HG02884 (cell line): ENCODE results near the gene B3GNT8.
"Not testable (repeated sequence)": the region's sequence is repeated elsewhere in the genome, so short reads cannot be mapped to it uniquely, and the experiment has no call there.

Experiments
- ATAC-seq: cut with Tn5 transposase; IDR thresholded peaks from one replicate; pipeline ENCODE4 v1.9.1; 2021; ENCODE audit warnings: mild to moderate bottlenecking, moderate library complexity; ENCODE audit not compliant: unreplicated experiment

Gene B3GNT8

DNA sequence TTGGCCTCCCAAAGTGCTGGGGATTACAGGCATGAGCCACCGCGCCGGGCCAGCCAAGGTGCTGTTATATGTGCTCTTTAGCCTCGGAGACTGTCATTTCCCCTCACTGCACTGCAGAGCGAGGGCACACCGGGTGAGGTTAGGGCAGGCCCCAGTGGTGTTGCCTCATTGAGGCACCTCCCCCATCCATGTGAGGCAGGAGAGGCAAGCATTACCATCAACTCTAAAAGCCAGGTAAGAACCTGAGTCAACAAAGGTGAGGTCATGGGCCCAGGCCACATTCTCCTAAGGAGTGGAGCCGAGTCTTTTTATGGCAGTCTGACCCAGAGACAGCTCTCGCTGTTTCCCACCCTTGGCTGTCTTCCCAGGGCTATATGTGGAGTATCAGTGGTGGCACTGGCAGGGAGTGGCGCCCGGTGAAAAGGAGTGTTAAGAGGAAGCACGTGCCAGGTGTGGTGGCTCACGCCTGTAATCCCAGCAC lies 10.9 kb downstream of the B3GNT8 start:
- no peak for ATAC-seq

DNA sequence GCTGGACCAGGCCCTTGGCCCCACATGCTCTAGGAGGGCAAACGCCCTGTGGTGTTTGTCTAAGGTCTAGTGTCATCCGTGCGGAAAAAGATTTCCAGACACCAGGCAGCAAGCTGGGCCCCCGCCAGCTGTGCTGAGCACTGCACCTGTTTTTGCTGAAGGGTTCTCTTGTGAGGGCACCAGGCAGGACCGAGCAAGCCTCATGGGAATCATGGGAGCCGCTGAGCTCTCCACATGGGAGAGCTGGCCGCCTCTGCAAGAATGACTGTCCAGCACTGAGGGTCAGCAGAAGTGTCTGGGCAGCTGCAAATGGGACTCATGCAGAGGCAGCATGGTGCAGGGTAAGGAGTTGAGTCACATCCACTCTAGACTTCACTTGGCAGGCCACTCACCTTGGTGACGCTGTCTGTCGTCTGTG lies 12.0 kb downstream of the B3GNT8 start:
- ATAC-seq, result no peak

DNA sequence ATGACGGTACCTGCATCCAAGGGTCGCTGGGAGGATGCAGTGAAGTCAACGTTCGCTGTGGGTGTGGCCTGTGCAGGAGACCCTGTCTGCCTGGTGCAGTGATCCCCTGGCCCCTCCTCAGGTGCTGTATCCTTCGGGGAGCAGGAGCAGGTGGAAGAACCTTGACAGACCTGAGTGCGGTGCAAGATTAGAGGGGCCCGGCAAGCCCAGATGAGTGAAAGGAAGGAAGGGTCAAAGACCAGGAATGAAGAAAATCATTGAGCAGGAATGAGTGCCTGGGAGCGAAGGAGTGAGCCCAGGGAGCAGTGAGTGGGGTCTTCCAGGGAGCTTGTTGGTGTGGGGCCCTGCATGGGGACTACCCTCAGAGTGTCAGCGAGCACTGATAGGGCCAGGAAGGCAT lies 12.7 kb downstream of the B3GNT8 start:
- ATAC-seq, result no peak

DNA sequence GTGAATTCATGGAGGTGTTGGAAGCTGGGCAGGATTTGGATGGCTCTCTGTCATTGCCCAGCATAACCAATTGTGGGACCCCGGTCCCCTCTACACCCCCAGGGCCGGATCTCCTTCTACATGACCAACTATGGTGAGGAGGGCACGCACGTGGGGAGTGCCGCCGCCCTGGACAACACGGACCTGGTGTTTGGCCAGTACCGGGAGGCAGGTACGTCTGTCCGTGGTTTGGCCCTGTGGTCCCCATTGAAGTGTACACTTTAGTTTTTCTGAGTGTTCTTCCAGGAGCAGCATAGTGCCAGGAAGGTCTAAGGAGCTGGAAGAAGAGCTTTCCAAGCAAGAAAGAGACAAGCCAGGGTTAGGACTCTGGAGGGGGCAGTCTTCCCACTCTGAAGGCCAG lies 13.2 kb downstream of the B3GNT8 start:
- ATAC-seq, result no peak

DNA sequence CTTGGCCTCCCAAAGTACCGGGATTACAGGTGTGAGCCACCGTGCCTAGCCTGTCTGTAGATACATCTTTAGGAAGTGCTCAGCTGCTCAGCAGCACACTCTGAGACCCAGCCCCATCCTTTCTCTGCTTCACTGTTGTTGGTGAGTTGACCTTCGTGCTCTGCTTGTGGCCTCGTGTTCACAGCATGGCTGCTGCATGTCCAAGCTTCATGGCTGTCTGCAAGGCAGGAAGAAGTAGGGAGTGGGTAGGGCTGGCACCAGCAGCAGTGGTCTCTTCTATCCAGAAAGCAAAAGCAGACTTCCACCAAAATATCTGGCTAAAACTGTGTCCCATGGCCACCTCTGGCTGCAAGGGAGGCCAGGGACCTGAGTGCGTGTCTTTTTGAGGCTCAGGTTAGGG lies 14.2 kb downstream of the B3GNT8 start:
- ATAC-seq, result no peak

DNA sequence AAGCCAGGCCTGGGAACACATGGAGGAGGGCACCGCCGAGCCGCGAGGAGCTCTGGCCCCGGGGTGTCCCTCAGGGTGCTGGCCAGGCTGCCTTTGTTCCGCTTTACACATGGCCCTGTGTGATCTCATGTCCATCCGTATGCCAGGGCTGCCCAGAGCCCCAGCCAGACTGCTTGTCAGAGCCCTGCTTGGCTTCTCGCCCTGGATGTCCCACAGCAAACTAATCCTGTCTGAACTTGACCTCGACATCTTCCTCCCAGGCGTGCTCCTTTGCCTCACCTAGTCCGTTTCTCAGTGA lies 15.3 kb downstream of the B3GNT8 start:
- ATAC-seq, result no peak

DNA sequence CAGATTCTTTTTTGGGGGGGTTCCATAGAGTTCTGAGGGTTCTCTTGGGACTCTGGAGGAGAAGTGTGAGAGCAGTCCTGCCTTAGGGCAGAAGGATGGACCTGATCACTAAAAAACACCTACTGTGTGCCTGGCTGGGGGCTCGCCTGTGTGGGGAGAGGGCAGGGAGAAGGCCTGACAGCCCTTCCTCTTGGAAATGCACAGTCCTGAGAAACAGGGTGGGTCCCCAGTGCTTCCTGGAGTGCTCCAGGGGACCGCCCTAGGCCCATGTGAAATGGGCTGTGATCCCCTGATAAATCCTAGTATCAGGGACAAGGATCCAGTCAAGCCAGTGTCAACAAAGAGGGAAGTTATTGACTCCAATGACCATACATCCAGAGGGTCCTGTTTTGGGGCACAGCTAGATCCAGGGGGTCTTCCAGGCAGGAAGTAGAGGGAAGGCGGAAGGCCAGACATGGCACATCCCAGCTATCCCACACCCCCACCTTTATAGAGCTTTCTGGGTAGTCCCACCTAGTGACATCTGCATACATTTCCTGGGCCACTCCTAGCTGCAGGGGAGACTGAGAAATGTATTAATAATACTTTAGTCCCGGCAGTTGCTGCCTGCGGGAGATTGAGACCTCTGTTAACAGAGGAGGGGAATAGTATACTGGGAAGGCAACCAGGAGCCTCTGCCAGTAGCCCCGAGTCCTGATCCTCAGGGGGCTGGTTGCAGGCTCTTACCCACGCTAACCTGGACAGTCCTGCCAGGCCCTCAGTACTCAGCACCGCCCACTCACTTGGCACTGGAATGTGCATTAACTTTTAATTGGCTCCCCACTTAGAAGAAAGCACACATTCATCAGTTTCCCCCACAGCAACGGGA lies 15.8 kb downstream of the B3GNT8 start:
- no peak for ATAC-seq

DNA sequence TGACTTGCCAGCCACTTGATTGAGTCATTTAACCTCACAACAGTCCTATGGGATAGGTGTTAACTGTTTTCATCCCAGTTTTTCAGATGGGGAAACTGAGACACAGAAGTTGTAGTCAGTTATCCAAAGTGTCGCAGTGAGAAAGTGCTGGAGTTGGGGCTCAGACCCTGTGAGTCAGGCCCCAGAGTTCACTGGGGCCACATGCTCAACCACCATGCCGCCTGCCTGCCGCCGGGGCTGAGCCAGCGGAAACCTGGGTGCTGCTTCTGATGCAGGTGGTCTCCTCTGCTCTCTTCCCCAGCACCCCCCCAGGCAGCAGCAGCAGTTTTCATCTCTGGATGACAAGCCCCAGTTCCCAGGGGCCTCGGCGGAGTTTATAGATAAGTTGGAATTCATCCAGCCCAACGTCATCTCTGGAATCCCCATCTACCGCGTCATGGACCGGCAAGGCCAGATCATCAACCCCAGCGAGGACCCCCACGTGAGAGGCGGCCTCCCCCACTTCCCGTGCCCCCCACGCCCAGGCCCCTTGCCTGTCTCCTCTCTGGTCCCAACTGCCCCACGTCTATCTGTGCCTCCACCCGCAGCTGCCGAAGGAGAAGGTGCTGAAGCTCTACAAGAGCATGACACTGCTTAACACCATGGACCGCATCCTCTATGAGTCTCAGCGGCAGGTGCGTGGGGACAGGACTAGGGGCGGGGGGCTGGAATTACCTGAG lies 16.7 kb downstream of the B3GNT8 start:
- no peak for ATAC-seq

DNA sequence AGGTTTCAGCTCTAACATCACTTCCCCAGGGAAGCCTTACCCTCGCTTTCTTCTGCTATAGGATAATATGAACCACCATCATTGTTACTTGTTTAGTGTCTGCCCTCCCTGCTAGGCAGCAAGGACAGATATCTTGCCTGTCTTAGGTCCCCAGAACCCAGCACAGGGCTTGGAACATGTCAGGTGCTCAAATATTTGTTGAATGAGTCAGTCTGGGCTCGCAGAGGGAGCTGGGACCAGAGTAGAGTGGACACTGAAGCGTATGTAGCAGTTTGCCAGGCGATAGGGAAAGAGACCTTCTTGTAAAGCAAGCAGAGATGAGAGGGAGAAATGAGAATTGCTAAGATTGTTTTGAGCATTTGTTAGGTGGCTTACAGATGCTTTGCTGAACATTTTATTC lies 17.9 kb downstream of the B3GNT8 start:
- ATAC-seq, result no peak

DNA sequence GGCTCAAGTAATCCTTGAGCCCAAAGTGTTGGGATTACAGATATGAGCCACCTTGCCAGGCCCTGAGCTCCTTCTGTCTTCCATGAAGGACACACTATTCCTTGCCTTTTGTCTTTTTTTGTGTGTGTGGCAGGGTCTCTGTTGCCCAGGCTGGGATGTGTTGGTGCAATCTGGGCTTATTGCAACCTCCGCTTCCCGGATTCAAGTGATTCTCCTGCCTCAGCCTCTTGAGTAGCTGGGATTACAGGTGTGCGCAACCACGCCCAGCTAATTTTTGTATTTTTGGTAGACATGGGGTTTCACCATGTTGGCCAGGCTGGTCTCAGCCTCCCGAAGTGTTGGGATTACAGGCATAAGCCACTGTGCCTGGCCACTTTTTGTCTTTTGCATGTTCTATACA lies 18.3 kb downstream of the B3GNT8 start:
- ATAC-seq, result not testable (repeated sequence)

DNA sequence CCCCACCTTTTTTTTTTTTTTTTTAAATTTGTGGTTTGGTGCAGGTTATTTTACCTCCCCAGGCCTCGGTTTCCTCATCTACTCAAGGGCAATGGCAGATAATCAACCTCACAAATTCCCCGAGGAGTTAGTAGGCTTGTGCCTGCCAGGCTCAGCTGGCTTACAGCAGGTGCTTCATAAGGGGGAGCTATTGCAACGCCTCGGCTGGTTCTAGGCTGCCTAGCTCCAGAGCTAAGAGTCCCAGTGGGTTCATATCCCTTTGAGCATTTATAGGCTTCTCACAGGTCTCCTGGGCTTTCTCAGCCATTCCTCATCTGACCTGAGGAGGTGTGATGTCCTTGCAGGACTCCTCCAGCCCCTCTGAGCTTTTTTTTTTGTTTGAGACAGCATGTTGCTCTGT lies 18.9 kb downstream of the B3GNT8 start:
- no peak for ATAC-seq

DNA sequence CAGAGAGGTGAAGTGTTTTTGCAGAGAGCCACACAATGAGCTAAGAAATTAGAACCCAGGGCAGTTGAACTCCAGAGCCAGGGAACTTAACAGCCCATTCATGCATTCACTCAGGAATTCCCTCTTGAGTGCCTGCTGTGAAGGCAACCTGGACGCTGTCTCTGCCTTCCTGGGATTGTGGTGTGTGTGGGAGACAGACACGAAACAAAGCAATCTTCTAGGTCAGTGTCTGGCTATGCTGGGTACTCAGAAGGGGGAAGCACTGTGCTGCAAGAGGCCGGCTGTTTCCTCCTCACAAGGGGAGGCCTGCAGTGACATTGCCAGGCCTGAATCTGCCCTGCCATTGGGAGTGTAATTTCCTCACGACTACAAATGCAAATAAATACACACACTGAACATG lies 19.9 kb downstream of the B3GNT8 start:
- no peak for ATAC-seq

DNA sequence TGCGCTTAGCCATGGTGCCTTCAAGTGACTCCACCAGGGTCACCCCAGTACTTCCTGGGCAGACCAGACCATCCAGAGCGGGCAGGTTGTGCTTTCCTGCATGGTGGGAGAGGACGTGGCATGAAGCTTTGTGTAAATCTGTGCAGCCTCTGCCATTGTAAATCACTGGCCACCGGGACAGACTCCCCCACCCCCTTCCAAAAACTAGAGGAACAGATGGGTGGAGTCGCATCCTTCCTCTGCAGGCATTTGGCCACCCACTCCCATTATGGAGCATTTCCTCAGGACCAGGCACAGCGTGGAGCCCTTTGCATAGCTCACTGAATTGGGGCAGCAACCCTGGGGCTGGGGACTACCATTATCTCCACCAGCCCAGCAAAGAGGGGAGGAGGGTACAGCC lies 21.4 kb downstream of the B3GNT8 start:
- no peak for ATAC-seq

DNA sequence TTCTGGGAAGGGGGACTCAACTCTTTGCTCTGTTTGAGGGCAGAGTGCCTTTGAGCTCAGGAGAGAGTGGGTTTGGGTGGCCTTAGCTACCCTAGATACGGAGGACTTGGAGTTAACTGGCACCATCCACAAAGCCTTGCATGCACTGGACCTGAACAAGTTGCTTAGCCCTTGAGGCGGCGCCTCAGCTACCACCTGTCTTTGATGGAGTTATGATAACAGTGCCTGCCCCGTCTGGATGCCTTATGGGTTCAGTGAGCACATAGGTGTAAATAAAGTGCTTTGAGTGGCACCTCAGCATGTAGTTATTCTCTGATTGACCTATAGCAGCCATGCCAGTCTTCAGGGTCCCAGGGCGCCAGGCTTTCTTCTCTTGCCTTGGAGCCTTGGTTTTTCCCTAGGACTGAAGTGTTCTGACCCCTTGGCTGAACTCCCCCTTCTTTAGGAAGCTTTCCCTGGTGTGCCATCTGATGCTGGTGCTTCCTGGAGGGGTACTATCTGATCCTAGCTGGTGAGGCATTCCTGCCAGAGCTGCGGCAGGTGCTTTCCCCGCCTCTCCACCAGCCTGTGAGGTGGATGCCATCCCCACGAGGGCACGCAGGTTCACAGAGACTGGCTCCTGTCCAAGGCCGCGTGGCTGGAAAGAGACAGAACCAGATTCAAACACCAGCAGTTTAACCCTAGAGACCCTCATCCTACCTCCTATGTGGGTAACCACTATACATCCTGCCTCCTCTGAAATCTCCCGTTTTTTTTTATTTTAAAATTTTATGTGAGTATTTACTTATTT lies 23.8 kb downstream of the B3GNT8 start:
- ATAC-seq, result no peak

DNA sequence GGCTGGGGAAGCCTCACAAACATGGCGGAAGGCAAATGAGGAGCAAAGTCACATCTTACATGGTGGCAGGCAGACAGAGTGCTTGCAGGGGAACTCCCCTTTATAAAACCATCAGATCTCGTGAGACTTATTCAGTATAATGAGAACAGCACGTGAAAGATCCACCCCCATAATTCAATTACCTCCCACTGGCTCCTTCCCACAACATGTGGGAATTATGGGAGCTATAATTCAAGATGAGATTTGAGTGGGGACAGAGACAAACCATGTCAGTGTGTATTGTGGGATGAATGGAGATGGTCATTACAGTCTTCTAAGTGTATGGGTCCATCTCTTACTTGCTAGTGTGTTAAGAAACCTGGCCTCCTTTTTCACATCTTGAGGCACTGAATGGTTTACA lies 25.2 kb downstream of the B3GNT8 start:
- no peak for ATAC-seq

DNA sequence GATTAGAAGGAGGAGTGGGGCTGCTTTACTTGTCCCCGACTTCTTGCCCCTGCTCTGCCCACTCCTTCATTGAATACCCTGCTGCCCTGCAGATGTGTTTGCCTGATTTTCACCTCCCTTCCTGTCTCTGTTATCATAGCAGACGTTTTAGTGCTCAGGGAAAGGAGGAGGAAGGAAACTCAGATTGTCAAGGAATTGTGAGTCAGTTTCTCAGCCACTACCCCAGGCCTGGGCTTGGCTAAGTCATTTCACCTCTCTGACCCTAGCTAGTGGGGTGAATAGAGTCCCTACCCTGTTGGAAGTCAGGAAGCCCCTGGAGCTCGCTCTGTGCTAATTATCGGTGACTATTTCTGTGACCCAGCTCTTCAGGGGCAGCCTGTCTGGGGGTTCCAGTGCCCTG lies 25.7 kb downstream of the B3GNT8 start:
- ATAC-seq, result no peak

DNA sequence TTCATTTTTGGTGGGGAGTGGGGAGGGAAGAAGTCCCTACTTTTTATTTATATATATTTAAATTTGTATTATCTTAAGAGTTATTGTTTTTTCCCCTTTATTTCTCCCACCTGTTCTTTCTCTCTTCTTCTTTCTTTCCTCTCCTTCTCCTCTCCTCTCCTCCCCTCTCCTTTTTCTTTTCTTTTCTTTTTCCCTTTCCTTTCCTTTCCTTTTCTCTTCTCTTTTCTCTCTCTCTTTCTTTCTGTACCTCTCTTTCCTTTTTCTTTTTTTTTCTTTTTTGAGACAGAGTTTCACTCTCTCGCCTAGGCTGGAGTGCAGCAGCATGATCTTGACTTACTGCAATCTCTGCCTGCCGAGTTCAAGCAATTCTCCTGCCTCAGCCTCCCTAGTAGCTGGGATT lies 27.6 kb downstream of the B3GNT8 start:
- no peak for ATAC-seq

DNA sequence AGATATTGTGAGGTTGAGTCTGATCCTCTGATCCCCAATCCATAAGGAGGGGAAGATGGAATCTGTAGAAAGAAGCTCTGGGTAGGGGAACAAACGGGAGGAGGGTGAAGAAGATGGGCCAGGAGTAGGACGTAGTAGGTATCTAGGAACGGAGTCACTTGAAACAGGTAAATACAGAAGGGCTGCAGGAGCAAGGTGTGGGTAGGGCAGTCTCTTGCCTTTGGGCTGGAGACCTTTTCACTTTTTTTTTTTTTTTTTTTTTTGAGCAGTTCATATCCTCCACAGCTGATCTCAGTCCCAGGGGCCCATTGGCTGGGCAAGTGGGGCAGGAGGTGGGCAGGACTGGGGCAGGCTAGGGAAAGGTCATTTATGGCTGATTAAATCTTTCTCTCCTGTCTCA lies 28.1 kb downstream of the B3GNT8 start:
- no peak for ATAC-seq

DNA sequence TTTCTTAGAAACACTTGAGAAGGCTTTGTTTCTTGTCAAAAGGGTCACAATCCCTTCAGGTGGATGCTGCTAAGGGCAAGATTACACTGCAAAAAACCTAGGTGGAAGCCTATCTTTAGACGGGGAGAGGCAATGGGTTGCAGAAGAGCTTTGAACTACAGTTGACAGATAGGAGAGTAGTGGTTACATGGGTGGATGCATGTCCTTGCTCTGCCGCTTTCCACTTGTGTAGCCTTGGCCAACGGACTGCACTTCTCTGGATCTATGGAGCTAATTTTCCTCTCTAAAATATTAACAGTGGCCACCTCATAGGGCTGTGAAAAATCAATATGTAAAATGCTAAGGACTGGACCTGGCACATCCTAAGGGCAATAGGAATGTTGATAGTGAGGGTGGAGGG lies 28.6 kb downstream of the B3GNT8 start:
- no peak for ATAC-seq

DNA sequence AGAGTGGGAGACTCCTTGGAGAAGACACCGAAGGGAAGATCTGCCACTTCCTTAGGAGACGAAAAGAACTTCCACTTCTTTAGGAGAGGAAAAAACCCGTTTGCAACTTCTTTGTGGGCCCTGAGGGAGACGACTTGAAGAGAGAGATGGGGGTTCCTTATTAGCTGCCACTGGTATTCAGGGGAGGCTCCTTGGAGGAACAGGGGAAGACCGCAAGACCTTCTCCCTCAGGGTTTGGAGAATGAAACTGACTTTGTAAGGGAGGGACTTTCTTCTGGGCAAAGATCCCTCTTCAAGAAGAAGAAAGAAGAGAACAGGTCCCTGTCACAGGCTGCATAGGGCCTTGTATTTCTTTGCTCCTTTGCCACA lies 29.1 kb downstream of the B3GNT8 start:
- no peak for ATAC-seq

DNA sequence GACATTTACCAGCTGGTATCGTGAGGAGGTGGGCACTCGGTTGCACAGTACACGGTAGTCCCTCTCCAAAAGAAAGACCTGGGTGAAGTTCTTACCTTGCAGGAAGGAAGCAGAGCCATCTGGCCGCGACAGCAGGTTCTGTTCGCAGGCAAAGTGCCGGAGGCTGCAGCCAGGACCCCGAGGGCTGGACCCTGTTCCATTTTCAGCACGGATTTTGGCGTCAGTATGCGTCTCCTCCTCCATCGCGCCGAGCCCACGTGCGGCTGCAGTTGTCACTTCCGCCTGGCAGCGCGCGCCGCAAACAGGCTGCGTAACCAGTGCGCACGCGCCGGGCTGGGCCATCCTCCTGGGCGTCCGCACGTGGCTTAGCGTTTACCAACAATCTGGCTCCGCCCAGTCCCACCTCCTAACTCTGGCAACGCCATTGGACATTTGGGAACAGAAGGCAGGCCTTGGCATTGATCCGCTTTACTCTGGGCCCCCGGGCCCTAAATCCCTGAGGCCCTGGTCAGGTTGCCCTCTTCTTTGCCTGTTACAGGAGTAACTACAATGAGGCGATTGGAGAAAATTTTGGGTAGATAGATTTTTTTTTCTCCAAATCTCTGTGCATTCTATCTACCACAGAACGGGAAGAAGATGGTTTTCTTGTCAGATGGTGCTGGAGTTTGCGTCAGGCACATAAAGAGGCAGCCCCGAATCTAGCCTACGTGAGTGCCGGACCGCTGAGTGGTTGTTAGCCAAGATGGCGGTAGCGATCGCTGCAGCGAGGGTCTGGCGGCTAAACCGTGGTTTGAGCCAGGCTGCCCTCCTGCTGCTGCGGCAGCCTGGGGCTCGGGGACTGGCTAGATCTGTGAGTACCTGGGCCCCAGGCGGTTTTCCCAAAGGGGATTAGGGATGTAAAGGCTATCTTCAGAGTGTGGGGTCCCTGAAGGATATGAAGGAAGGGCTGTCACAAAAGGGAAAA lies 29.8 kb downstream of the B3GNT8 start, which contains the start of the genes BCKDHA and EXOSC5:
Gene BCKDHA (plus strand): TSS at position 733 of the 964 bp plus-strand sequence. CDS start 10 bp downstream, at position 743.
Gene EXOSC5 (minus strand): TSS at position 274 of the 964 bp plus-strand sequence. CDS start 31 bp downstream, at position 243.
- peak; percentile 89 for ATAC-seq
